Measurements from ENCODE around the gene HBG1.

DNA sequence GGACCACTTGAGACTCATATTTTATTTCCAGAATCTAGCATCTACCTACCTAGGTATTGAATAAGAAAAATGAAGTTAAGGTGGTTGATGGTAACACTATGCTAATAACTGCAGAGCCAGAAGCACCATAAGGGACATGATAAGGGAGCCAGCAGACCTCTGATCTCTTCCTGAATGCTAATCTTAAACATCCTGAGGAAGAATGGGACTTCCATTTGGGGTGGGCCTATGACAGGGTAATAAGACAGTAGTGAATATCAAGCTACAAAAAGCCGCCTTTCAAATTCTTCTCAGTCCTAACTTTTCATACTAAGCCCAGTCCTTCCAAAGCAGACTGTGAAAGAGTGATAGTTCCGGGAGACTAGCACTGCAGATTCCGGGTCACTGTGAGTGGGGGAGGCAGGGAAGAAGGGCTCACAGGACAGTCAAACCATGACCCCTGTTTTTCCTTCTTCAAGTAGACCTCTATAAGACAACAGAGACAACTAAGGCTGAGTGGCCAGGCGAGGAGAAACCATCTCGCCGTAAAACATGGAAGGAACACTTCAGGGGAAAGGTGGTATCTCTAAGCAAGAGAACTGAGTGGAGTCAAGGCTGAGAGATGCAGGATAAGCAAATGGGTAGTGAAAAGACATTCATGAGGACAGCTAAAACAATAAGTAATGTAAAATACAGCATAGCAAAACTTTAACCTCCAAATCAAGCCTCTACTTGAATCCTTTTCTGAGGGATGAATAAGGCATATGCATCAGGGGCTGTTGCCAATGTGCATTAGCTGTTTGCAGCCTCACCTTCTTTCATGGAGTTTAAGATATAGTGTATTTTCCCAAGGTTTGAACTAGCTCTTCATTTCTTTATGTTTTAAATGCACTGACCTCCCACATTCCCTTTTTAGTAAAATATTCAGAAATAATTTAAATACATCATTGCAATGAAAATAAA lies 24.8 kb downstream of the HBG1 start:
- no peak for TF ChIP-seq CTCF (conservative IDR thresholded peaks at IDR 0.05; ENCODE audit: low read depth, low read length)
- no peak for TF ChIP-seq CEBPB (IDR thresholded peaks at IDR 0.05; ENCODE audit: low read depth, low read length)
